Measurements from ENCODE around the gene SLC39A11. TPM values are rescaled to one million over a fixed set of nuclear protein-coding genes. Genes with fewer than 3 reads are reported as not detected.

Gene SLC39A11
- total RNA-seq, 1 donor from 2014 or later: 9.4 TPM

- DNase-seq (ENCODE audit: low read depth): no peak
These were observed 213.4 kb downstream of the SLC39A11 start for GRCh38 chr17:72878975-72879660.

- no peak for DNase-seq (ENCODE audit: low read depth)
These were observed 215.1 kb downstream of the SLC39A11 start for GRCh38 chr17:72877348-72877747.

GRCh38 chr17:72876413-72876812, 216.1 kb downstream of the SLC39A11 start:
- DNase-seq (ENCODE audit: low read depth): no peak

- DNase-seq (ENCODE audit: low read depth): no peak
These were observed 217.1 kb downstream of the SLC39A11 start for GRCh38 chr17:72875361-72875760.

- DNase-seq (ENCODE audit: low read depth): no peak
These were observed 220.1 kb downstream of the SLC39A11 start for GRCh38 chr17:72872396-72872795.

GRCh38 chr17:72870367-72870985, 222.0 kb downstream of the SLC39A11 start:
- DNase-seq (ENCODE audit: low read depth): no peak

GRCh38 chr17:72869630-72870029, 222.9 kb downstream of the SLC39A11 start:
- no peak for DNase-seq (ENCODE audit: low read depth)

- DNase-seq (ENCODE audit: low read depth): no peak
These were observed 226.5 kb downstream of the SLC39A11 start for GRCh38 chr17:72865954-72866353.

- no peak for DNase-seq (ENCODE audit: low read depth)
These were observed 228.8 kb downstream of the SLC39A11 start for GRCh38 chr17:72863526-72864211.

- no peak for DNase-seq (ENCODE audit: low read depth)
These were observed 230.1 kb downstream of the SLC39A11 start for GRCh38 chr17:72862276-72862999.

GRCh38 chr17:72861811-72862210, 230.7 kb downstream of the SLC39A11 start:
- DNase-seq (ENCODE audit: low read depth): no peak

GRCh38 chr17:72860778-72861177, 231.7 kb downstream of the SLC39A11 start:
- no peak for DNase-seq (ENCODE audit: low read depth)

GRCh38 chr17:72858826-72859495, 233.5 kb downstream of the SLC39A11 start:
- no peak for DNase-seq (ENCODE audit: low read depth)

GRCh38 chr17:72853440-72854415, 238.8 kb downstream of the SLC39A11 start:
- no peak for DNase-seq (ENCODE audit: low read depth)

- DNase-seq (ENCODE audit: low read depth): peak; percentile 51
These were observed 240.1 kb downstream of the SLC39A11 start for GRCh38 chr17:72852277-72852938.

- DNase-seq (ENCODE audit: low read depth): peak; percentile 45
These were observed 241.9 kb downstream of the SLC39A11 start for GRCh38 chr17:72850410-72851118.

GRCh38 chr17:72846399-72846798, 246.1 kb downstream of the SLC39A11 start:
- DNase-seq (ENCODE audit: low read depth): peak; percentile 53

- no peak for DNase-seq (ENCODE audit: low read depth)
These were observed 248.9 kb downstream of the SLC39A11 start for GRCh38 chr17:72843591-72843990.

- DNase-seq (ENCODE audit: low read depth): peak; percentile 71
These were observed 252.5 kb downstream of the SLC39A11 start for GRCh38 chr17:72840019-72840418.
